Measurements from ENCODE around the gene UBXN2A.
A peak's percentile ranks its signal among the peaks of the same experiment; 100 is the strongest.

DNA sequence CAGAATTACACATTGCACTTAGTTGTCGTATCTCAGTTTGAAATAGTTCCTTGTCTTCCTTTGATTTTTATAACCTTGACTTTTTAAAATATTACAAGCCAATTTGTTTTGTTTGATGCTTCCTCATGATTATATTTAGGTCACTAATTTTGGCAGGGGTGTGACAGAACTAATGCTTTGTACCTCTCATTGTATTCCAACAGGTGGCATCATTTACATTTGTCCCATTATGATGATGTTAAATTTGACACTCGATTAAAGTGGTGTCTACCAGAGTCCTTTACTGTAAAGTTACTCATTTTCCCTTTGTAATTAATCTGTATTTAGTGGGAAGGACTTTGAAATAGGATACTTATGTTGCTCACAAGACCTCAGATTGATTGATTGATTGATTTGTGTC is 48.1 kb downstream of the UBXN2A start:
- no peak for TF ChIP-seq SUZ12 (IDR thresholded peaks at IDR 0.05; ENCODE audit: low read length)
- TF ChIP-seq, protein P1, sequence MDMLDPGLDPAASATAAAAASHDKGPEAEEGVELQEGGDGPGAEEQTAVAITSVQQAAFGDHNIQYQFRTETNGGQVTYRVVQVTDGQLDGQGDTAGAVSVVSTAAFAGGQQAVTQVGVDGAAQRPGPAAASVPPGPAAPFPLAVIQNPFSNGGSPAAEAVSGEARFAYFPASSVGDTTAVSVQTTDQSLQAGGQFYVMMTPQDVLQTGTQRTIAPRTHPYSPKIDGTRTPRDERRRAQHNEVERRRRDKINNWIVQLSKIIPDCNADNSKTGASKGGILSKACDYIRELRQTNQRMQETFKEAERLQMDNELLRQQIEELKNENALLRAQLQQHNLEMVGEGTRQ (IDR thresholded peaks at IDR 0.05; ENCODE audit: low read length): no peak
- TF ChIP-seq, protein P2, sequence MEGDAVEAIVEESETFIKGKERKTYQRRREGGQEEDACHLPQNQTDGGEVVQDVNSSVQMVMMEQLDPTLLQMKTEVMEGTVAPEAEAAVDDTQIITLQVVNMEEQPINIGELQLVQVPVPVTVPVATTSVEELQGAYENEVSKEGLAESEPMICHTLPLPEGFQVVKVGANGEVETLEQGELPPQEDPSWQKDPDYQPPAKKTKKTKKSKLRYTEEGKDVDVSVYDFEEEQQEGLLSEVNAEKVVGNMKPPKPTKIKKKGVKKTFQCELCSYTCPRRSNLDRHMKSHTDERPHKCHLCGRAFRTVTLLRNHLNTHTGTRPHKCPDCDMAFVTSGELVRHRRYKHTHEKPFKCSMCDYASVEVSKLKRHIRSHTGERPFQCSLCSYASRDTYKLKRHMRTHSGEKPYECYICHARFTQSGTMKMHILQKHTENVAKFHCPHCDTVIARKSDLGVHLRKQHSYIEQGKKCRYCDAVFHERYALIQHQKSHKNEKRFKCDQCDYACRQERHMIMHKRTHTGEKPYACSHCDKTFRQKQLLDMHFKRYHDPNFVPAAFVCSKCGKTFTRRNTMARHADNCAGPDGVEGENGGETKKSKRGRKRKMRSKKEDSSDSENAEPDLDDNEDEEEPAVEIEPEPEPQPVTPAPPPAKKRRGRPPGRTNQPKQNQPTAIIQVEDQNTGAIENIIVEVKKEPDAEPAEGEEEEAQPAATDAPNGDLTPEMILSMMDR (IDR thresholded peaks at IDR 0.05; ENCODE audit: control extremely low read depth in 1 of 3, insufficient read depth in 1 of 3, low read depth in 1 of 3, low read length in 3 of 3): peak in 1 of 3 experiments; percentile 12; a peak in 1 of 4 replicates
- TF ChIP-seq SIN3A (conservative IDR thresholded peaks at IDR 0.05 in 1 of 2, IDR thresholded peaks at IDR 0.05 in 1 of 2; ENCODE audit: low read depth in 1 of 2, low read length in 2 of 2): no peak
- no peak for TF ChIP-seq POLR2A (IDR thresholded peaks at IDR 0.05; ENCODE audit: control extremely low read depth in 1 of 2, low read depth in 2 of 2, low read length in 2 of 2)
- TF ChIP-seq GTF2F1 (IDR thresholded peaks at IDR 0.05; ENCODE audit: borderline replicate concordance, low read depth, low read length): no peak

All from H1 (cell line).